Activated CD4-positive, alpha-beta T cell treated with anti-CD3 and anti-CD28 coated beads for 36 hours (primary cell): ENCODE measurements around the gene SEMA7A. TPM values are rescaled to one million over a fixed set of nuclear protein-coding genes. Genes with fewer than 3 reads are reported as not detected.

ENCODE experiments used
- ATAC-seq: fragments of 200-7000 bp; cut with Tn5 transposase; one replicate; pipeline ENCODE4 v1.10.0; 2021; ENCODE audit warnings: mild to moderate bottlenecking, moderate library complexity
- CTCF ChIA-PET: fragments of 350-600 bp; sonication (Branson Sonifier 250); formaldehyde crosslinking; loops from one replicate; lab custom pipeline; 2021; ENCODE audit warnings: antibody characterized with exemption; lab: Charles Lee
- POLR2A ChIA-PET: fragments of 350-600 bp; sonication (Branson Sonifier 250); formaldehyde crosslinking; loops from one replicate; lab custom pipeline; 2021; ENCODE audit warnings: antibody characterized with exemption, inconsistent platforms; lab: Charles Lee
- DNase-seq: peaks from one replicate; pipeline ENCODE4 v3.0.0-alpha.2; 2020
- H3K27ac Mint-ChIP-seq: one replicate; pipeline ENCODE4 v1.8.0; 2021; ENCODE audit warnings: mixed read lengths
- H3K27me3 Mint-ChIP-seq: one replicate; pipeline ENCODE4 v1.8.0; 2021; ENCODE audit warnings: mixed read lengths
- H3K36me3 Mint-ChIP-seq: one replicate; pipeline ENCODE4 v1.8.0; 2021; ENCODE audit warnings: low read depth, mixed read lengths
- H3K4me1 Mint-ChIP-seq: one replicate; pipeline ENCODE4 v1.8.0; 2021; ENCODE audit warnings: mixed read lengths
- H3K4me3 Mint-ChIP-seq: one replicate; pipeline ENCODE4 v1.8.0; 2021; ENCODE audit warnings: mild to moderate bottlenecking, moderate library complexity, mixed read lengths
- H3K9me3 Mint-ChIP-seq: one replicate; pipeline ENCODE4 v1.8.0; 2021; ENCODE audit warnings: low read depth, mixed read lengths
- intact Hi-C, 2 experiments: fragments of 100-400 bp; cut with DNase I in 1 of 2; cut with micrococcal nuclease in 1 of 2; formaldehyde crosslinking; loops; one replicate each; pipeline versions ENCODE4 v1.14.2 to v1.15.1; 2022 to 2024; cut with DNase I, micrococcal nuclease
- total RNA-seq, 2 experiments: library from RNA; stranded (reverse); gene quantifications; one replicate each; pipeline ENCODE4 v1.2.3, GENCODE V29; 2021

SEMA7A gene
- total RNA-seq, 2 experiments from 2014 or later, result 57.3 to 57.7 TPM

GRCh38 chr15:74413350-74414080 is 20.2 kb downstream of the SEMA7A start:
- POLR2A ChIA-PET, result no interaction called here
- ATAC-seq (no peak), DNase-seq (no peak)
- CTCF ChIA-PET, result interaction anchor here (0.5 kb wide), 1 partner anchor 537 kb away, joined by 3 read pairs; no protein-coding TSS in a partner anchor
- Mint-ChIP-seq H3K27me3 (no peaks in the 10 kb centered on the region), H3K36me3 (peaks cover 48% of the 10 kb centered on the region), H3K27ac (no peak overlapping the region), H3K4me3 (no peak overlapping the region), H3K4me1 (peaks cover 7% of the 10 kb centered on the region), H3K9me3 (no peaks in the 10 kb centered on the region)
- intact Hi-C loops, result no loop called here

GRCh38 chr15:74412159-74412558 is 21.6 kb downstream of the SEMA7A start:
- Mint-ChIP-seq H3K9me3 (no peaks in the 10 kb centered on the region), H3K27me3 (no peaks in the 10 kb centered on the region), H3K27ac (no peak overlapping the region), H3K36me3 (peaks cover 41% of the 10 kb centered on the region), H3K4me1 (peaks cover 7% of the 10 kb centered on the region), H3K4me3 (no peak overlapping the region)
- intact Hi-C loops, result no loop called here
- ChIA-PET CTCF (interaction anchor here (0.7 to 1.2 kb wide), 4 partner anchors 9 to 464 kb away, joined by 3 to 5 read pairs (median 4); no protein-coding TSS in a partner anchor), POLR2A (interaction anchor here (0.6 kb wide), 1 partner anchor 54 kb away, joined by 3 read pairs; no protein-coding TSS in a partner anchor)
- no peak for DNase-seq
- ATAC-seq, result no peak

- intact Hi-C loops, result no loop called here
- ATAC-seq (no peak), DNase-seq (no peak)
- H3K36me3 Mint-ChIP-seq, result peaks cover 38% of the 10 kb centered on the region
- H3K27me3 Mint-ChIP-seq, result no peaks in the 10 kb centered on the region
- POLR2A ChIA-PET, result no interaction called here
- H3K27ac Mint-ChIP-seq, result no peak overlapping the region
- CTCF ChIA-PET, result interaction anchor here (1.1 to 1.2 kb wide), 3 partner anchors 9 to 29 kb away, joined by 3 to 5 read pairs (median 4); no protein-coding TSS in a partner anchor
- H3K4me3 Mint-ChIP-seq, result no peak overlapping the region
- peaks cover 7% of the 10 kb centered on the region for H3K4me1 Mint-ChIP-seq
- no peaks in the 10 kb centered on the region for H3K9me3 Mint-ChIP-seq
Measured at GRCh38 chr15:74411686-74412085, 22.1 kb downstream of the SEMA7A start.

- no peak overlapping the region for H3K4me3 Mint-ChIP-seq
- CTCF ChIA-PET, result interaction anchor here (1.1 kb wide), 1 partner anchor 16 kb away, joined by 4 read pairs; no protein-coding TSS in a partner anchor
- no peaks in the 10 kb centered on the region for H3K9me3 Mint-ChIP-seq
- intact Hi-C loops, result no loop called here
- ATAC-seq (no peak), DNase-seq (no peak)
- H3K36me3 Mint-ChIP-seq, result peaks cover 30% of the 10 kb centered on the region
- H3K27ac Mint-ChIP-seq, result no peak overlapping the region
- no peaks in the 10 kb centered on the region for H3K27me3 Mint-ChIP-seq
- POLR2A ChIA-PET, result no interaction called here
- peaks cover 6% of the 10 kb centered on the region for H3K4me1 Mint-ChIP-seq
Measured at GRCh38 chr15:74410502-74410901, 23.3 kb downstream of the SEMA7A start.

- Mint-ChIP-seq H3K4me1 (peaks cover 9% of the 10 kb centered on the region), H3K36me3 (peaks cover 22% of the 10 kb centered on the region), H3K9me3 (no peaks in the 10 kb centered on the region), H3K4me3 (no peak overlapping the region), H3K27me3 (no peaks in the 10 kb centered on the region), H3K27ac (no peak overlapping the region)
- ATAC-seq (no peak), DNase-seq (no peak)
- POLR2A ChIA-PET, result interaction anchor here (0.6 kb wide), 1 partner anchor 148 kb away, joined by 6 read pairs; no protein-coding TSS in a partner anchor
- CTCF ChIA-PET, result interaction anchor here (0.7 to 0.9 kb wide), 3 partner anchors 12 to 33 kb away, joined by 3 to 4 read pairs (median 3); no protein-coding TSS in a partner anchor
- intact Hi-C loops, result loop anchor here in 1 of 2 experiments (10.0 kb wide), 1 partner anchor 1216 kb away; the partner anchor contains the start of gene SNUPN
Measured at GRCh38 chr15:74409225-74409624, 24.5 kb downstream of the SEMA7A start.

GRCh38 chr15:74408815-74409214 is 24.9 kb downstream of the SEMA7A start:
- Mint-ChIP-seq H3K27ac (no peak overlapping the region), H3K4me1 (peaks cover 13% of the 10 kb centered on the region), H3K4me3 (no peak overlapping the region), H3K27me3 (no peaks in the 10 kb centered on the region), H3K36me3 (peaks cover 18% of the 10 kb centered on the region), H3K9me3 (no peaks in the 10 kb centered on the region)
- ATAC-seq (peak; percentile 4), DNase-seq (no peak)
- intact Hi-C loops, result loop anchor here in 1 of 2 experiments (10.0 kb wide), 1 partner anchor 1216 kb away; the partner anchor contains the start of gene SNUPN
- ChIA-PET POLR2A (interaction anchor here (0.6 kb wide), 1 partner anchor 148 kb away, joined by 6 read pairs; no protein-coding TSS in a partner anchor), CTCF (interaction anchor here (0.7 to 0.9 kb wide), 3 partner anchors 11 to 33 kb away, joined by 3 to 4 read pairs (median 3); no protein-coding TSS in a partner anchor)

GRCh38 chr15:74408385-74408784 is 25.4 kb downstream of the SEMA7A start:
- no peak overlapping the region for H3K27ac Mint-ChIP-seq
- peaks cover 17% of the 10 kb centered on the region for H3K4me1 Mint-ChIP-seq
- H3K36me3 Mint-ChIP-seq, result peaks cover 18% of the 10 kb centered on the region
- ATAC-seq (peak; percentile 6), DNase-seq (no peak)
- POLR2A ChIA-PET, result no interaction called here
- H3K4me3 Mint-ChIP-seq, result no peak overlapping the region
- H3K27me3 Mint-ChIP-seq, result no peaks in the 10 kb centered on the region
- intact Hi-C loops, result loop anchor here in 1 of 2 experiments (10.0 kb wide), 1 partner anchor 1216 kb away; the partner anchor contains the start of gene SNUPN
- CTCF ChIA-PET, result interaction anchor here (0.9 kb wide), 2 partner anchors 11 to 34 kb away, joined by 3 to 4 read pairs; no protein-coding TSS in a partner anchor
- no peaks in the 10 kb centered on the region for H3K9me3 Mint-ChIP-seq

- no peak for DNase-seq
- intact Hi-C loops, result loop anchor here in 1 of 2 experiments (10.0 kb wide), 1 partner anchor 1218 kb away; the partner anchor contains the start of gene SNUPN
- Mint-ChIP-seq H3K4me1 (peaks cover 30% of the 10 kb centered on the region), H3K9me3 (no peaks in the 10 kb centered on the region), H3K27me3 (no peaks in the 10 kb centered on the region), H3K4me3 (no peak overlapping the region), H3K36me3 (peaks cover 13% of the 10 kb centered on the region), H3K27ac (no peak overlapping the region)
- ChIA-PET CTCF (interaction anchor here (0.7 kb wide), 1 partner anchor 28 kb away, joined by 3 read pairs; no protein-coding TSS in a partner anchor), POLR2A (no interaction called here)
- no peak for ATAC-seq
Measured at GRCh38 chr15:74406992-74407705, 26.6 kb downstream of the SEMA7A start.

- CTCF ChIA-PET, result interaction anchor here (0.5 to 7.0 kb wide), 3 partner anchors 13 to 28 kb away, joined by 3 to 37 read pairs (median 3); no protein-coding TSS in a partner anchor
- peaks cover 8% of the 10 kb centered on the region for H3K36me3 Mint-ChIP-seq
- H3K4me3 Mint-ChIP-seq, result no peak overlapping the region
- no peaks in the 10 kb centered on the region for H3K9me3 Mint-ChIP-seq
- POLR2A ChIA-PET, result interaction anchor here (0.7 to 1.1 kb wide), 2 partner anchors 9 to 55 kb away, joined by 3 read pairs; partner anchors contain the start of gene UBL7
- H3K27ac Mint-ChIP-seq, result peak overlapping the region; percentile 13
- intact Hi-C loops, result loop anchor here in 1 of 2 experiments (10.0 kb wide), 1 partner anchor 1218 kb away; the partner anchor contains the start of gene SNUPN
- H3K4me1 Mint-ChIP-seq, result peaks cover 36% of the 10 kb centered on the region
- H3K27me3 Mint-ChIP-seq, result no peaks in the 10 kb centered on the region
- ATAC-seq (no peak), DNase-seq (no peak)
Measured at GRCh38 chr15:74406517-74406916, 27.2 kb downstream of the SEMA7A start.

GRCh38 chr15:74405823-74406222 is 27.9 kb downstream of the SEMA7A start:
- Mint-ChIP-seq H3K4me3 (no peak overlapping the region), H3K27ac (peak overlapping the region; percentile 3), H3K4me1 (peaks cover 43% of the 10 kb centered on the region), H3K27me3 (no peaks in the 10 kb centered on the region), H3K36me3 (peaks cover 3% of the 10 kb centered on the region), H3K9me3 (no peaks in the 10 kb centered on the region)
- POLR2A ChIA-PET, result interaction anchor here (0.7 to 1.1 kb wide), 2 partner anchors 9 to 56 kb away, joined by 3 read pairs; partner anchors contain the start of gene UBL7
- CTCF ChIA-PET, result interaction anchor here (1.0 to 7.0 kb wide), 3 partner anchors 21 to 33 kb away, joined by 3 to 37 read pairs (median 4); no protein-coding TSS in a partner anchor
- no peak for ATAC-seq
- intact Hi-C loops, result loop anchor here in 1 of 2 experiments (10.0 kb wide), 1 partner anchor 1219 kb away; the partner anchor contains the start of gene SNUPN
- DNase-seq, result no peak
